ENCODE data around the gene CRKL.

CRKL gene

DNA sequence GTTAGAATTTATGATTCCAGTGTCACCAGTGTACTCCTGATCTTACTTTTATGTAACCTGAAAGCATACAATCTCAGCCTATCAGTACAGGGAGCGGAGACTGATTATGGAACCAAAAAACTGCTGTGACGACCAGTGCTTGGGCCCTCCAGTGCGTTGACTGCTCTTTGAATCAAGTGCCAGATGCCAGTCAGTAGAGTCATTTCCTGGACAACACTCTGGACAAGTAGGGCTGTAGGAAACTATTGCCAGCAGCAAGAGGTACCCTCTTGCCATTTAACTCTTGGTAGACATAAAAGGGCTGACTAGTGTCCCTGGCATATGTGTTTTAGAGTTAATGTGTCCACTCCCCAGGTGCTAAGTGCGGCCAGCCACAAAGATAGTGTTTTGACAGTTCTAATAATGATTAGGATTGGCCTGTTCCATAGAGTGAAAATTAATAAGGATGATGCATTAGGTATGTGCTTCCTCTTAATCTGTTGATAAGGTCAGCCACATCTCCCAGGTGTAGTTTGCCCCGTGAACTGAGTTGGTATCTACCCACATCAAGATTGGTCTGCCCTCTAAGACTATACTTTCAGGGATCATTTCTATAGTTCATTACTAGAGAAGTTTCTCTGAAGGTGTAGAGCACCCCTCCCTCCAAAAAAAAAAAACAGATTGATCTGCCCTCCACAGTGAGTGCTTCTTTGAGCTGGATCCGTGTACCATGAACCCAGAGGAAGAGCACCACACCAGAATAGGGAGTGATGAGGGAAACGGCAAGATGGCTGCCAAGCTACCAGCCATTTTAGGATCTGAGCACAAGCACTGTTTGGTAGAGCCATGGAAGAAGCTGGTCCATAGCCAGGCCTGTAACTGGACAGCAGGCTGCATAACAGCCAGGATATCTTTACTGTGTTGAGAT, 29.1 kb downstream of the CRKL start:
- Histone ChIP-seq H3K9me3 (ENCODE audit: insufficient read depth, low read depth, low read length) (no peaks in the 10 kb centered on the region), H3K79me2 (ENCODE audit: insufficient read depth, low read length) (peaks cover 98% of the 10 kb centered on the region), H3K9me2 (replicated peaks; ENCODE audit: low read depth, low read length) (no peaks in the 10 kb centered on the region), H3K4me2 (ENCODE audit: low read depth, low read length, poor library complexity, severe bottlenecking) (no peak overlapping the region), H3K36me3 (ENCODE audit: insufficient read depth, low read length) (peaks cover 81% of the 10 kb centered on the region), H3K27me3 (ENCODE audit: insufficient read depth, low read length, poor library complexity, severe bottlenecking) (no peaks in the 10 kb centered on the region), H3K4me1 (ENCODE audit: insufficient read depth, low read length, poor library complexity, severe bottlenecking) (peaks cover 7% of the 10 kb centered on the region), H2AFZ (ENCODE audit: low read length) (no peak overlapping the region), H4K20me1 (ENCODE audit: insufficient read depth, low read length, poor library complexity, severe bottlenecking) (peaks cover 90% of the 10 kb centered on the region), H3F3A (ENCODE audit: low read depth) (no peaks in the 10 kb centered on the region), H3K4me3 (ENCODE audit: low read length, poor library complexity, severe bottlenecking) (no peak overlapping the region), H3K9ac (ENCODE audit: low read depth, low read length, poor library complexity, severe bottlenecking) (no peak overlapping the region)
- TF ChIP-seq, protein P1, sequence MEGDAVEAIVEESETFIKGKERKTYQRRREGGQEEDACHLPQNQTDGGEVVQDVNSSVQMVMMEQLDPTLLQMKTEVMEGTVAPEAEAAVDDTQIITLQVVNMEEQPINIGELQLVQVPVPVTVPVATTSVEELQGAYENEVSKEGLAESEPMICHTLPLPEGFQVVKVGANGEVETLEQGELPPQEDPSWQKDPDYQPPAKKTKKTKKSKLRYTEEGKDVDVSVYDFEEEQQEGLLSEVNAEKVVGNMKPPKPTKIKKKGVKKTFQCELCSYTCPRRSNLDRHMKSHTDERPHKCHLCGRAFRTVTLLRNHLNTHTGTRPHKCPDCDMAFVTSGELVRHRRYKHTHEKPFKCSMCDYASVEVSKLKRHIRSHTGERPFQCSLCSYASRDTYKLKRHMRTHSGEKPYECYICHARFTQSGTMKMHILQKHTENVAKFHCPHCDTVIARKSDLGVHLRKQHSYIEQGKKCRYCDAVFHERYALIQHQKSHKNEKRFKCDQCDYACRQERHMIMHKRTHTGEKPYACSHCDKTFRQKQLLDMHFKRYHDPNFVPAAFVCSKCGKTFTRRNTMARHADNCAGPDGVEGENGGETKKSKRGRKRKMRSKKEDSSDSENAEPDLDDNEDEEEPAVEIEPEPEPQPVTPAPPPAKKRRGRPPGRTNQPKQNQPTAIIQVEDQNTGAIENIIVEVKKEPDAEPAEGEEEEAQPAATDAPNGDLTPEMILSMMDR (conservative IDR thresholded peaks at IDR 0.05; ENCODE audit: low read length), result no peak
- no peak for TF ChIP-seq EZH2phosphoT487 (IDR thresholded peaks at IDR 0.05; ENCODE audit: borderline replicate concordance)

GRCh38 chr22:20946991-20947390, 29.8 kb downstream of the CRKL start:
- peaks cover 91% of the 10 kb centered on the region for H4K20me1 ChIP-seq (ENCODE audit: insufficient read depth, low read length, poor library complexity, severe bottlenecking)
- no peaks in the 10 kb centered on the region for H3K27me3 ChIP-seq (ENCODE audit: insufficient read depth, low read length, poor library complexity, severe bottlenecking)
- no peaks in the 10 kb centered on the region for H3K9me2 ChIP-seq (replicated peaks; ENCODE audit: low read depth, low read length)
- H3K36me3 ChIP-seq (ENCODE audit: insufficient read depth, low read length), result peaks cover 84% of the 10 kb centered on the region
- H3K9me3 ChIP-seq (ENCODE audit: insufficient read depth, low read depth, low read length), result no peaks in the 10 kb centered on the region
- H3K9ac ChIP-seq (ENCODE audit: low read depth, low read length, poor library complexity, severe bottlenecking), result no peak overlapping the region
- TF ChIP-seq EZH2phosphoT487 (IDR thresholded peaks at IDR 0.05; ENCODE audit: borderline replicate concordance), result no peak
- TF ChIP-seq, protein P1 (conservative IDR thresholded peaks at IDR 0.05; ENCODE audit: low read length), result no peak
- peaks cover 99% of the 10 kb centered on the region for H3K79me2 ChIP-seq (ENCODE audit: insufficient read depth, low read length)
- H3K4me1 ChIP-seq (ENCODE audit: insufficient read depth, low read length, poor library complexity, severe bottlenecking), result peaks cover 7% of the 10 kb centered on the region
- H3F3A ChIP-seq (ENCODE audit: low read depth), result no peaks in the 10 kb centered on the region
- H3K4me3 ChIP-seq (ENCODE audit: low read length, poor library complexity, severe bottlenecking), result no peak overlapping the region
- no peak overlapping the region for H3K4me2 ChIP-seq (ENCODE audit: low read depth, low read length, poor library complexity, severe bottlenecking)
- no peak overlapping the region for H2AFZ ChIP-seq (ENCODE audit: low read length)

GRCh38 chr22:20948450-20948849, 31.2 kb downstream of the CRKL start:
- no peak for TF ChIP-seq EZH2phosphoT487 (IDR thresholded peaks at IDR 0.05; ENCODE audit: borderline replicate concordance)
- TF ChIP-seq, protein P1 (conservative IDR thresholded peaks at IDR 0.05; ENCODE audit: low read length), result no peak
- H3K4me2 ChIP-seq (ENCODE audit: low read depth, low read length, poor library complexity, severe bottlenecking), result no peak overlapping the region
- no peaks in the 10 kb centered on the region for H3K9me2 ChIP-seq (replicated peaks; ENCODE audit: low read depth, low read length)
- H3K36me3 ChIP-seq (ENCODE audit: insufficient read depth, low read length), result peaks cover 84% of the 10 kb centered on the region
- peaks cover 86% of the 10 kb centered on the region for H4K20me1 ChIP-seq (ENCODE audit: insufficient read depth, low read length, poor library complexity, severe bottlenecking)
- H3K9ac ChIP-seq (ENCODE audit: low read depth, low read length, poor library complexity, severe bottlenecking), result no peak overlapping the region
- peaks cover 7% of the 10 kb centered on the region for H3K4me1 ChIP-seq (ENCODE audit: insufficient read depth, low read length, poor library complexity, severe bottlenecking)
- H3K27me3 ChIP-seq (ENCODE audit: insufficient read depth, low read length, poor library complexity, severe bottlenecking), result no peaks in the 10 kb centered on the region
- H3F3A ChIP-seq (ENCODE audit: low read depth), result no peaks in the 10 kb centered on the region
- H2AFZ ChIP-seq (ENCODE audit: low read length), result no peak overlapping the region
- H3K9me3 ChIP-seq (ENCODE audit: insufficient read depth, low read depth, low read length), result no peaks in the 10 kb centered on the region
- H3K79me2 ChIP-seq (ENCODE audit: insufficient read depth, low read length), result peaks cover 92% of the 10 kb centered on the region
- H3K4me3 ChIP-seq (ENCODE audit: low read length, poor library complexity, severe bottlenecking), result no peak overlapping the region

All from Loucy (cell line).